Smooth muscle cell (in vitro differentiated cells): ENCODE results near the gene RDH12. TPM values are rescaled to one million over a fixed set of nuclear protein-coding genes. Genes with fewer than 3 reads are reported as not detected.

Experiments
- DNase-seq: peaks from one replicate; lab custom pipeline; 2025; ENCODE audit not compliant: unreplicated experiment; lab: John Stamatoyannopoulos, UW
- H2AFZ ChIP-seq: fragments of 200-600 bp; sonication (generic); 2 replicates; pipeline ENCODE4 v1.6.0; 2016; ENCODE audit warnings: antibody characterized with exemption, low read depth, mild to moderate bottlenecking
- H3F3A ChIP-seq: fragments of 200-600 bp; sonication (generic); 2 replicates; pipeline ENCODE4 v1.6.0; 2017; ENCODE audit warnings: antibody characterized with exemption, low read depth
- H3K27ac ChIP-seq: fragments of 200-600 bp; sonication (generic); 2 replicates; pipeline ENCODE4 v1.5.1; 2016; ENCODE audit warnings: low read depth, mild to moderate bottlenecking
- H3K27me3 ChIP-seq: fragments of 200-600 bp; sonication (generic); 2 replicates; pipeline ENCODE4 v1.6.1; 2016; ENCODE audit warnings: low read depth, mild to moderate bottlenecking
- H3K36me3 ChIP-seq: fragments of 200-600 bp; sonication (generic); 2 replicates; pipeline ENCODE4 v1.5.1; 2016; ENCODE audit warnings: low read depth
- H3K4me1 ChIP-seq: fragments of 200-600 bp; sonication (generic); 2 replicates; pipeline ENCODE4 v1.5.1; 2016; ENCODE audit warnings: low read depth
- H3K4me2 ChIP-seq: fragments of 200-600 bp; sonication (generic); 2 replicates; pipeline ENCODE4 v1.6.0; 2016; ENCODE audit warnings: mild to moderate bottlenecking
- H3K4me3 ChIP-seq: fragments of 200-600 bp; sonication (generic); 2 replicates; pipeline ENCODE4 v1.5.1; 2016; ENCODE audit warnings: mild to moderate bottlenecking
- H3K79me2 ChIP-seq: fragments of 200-600 bp; sonication (generic); 2 replicates; pipeline ENCODE4 v1.6.0; 2016; ENCODE audit warnings: low read depth, mild to moderate bottlenecking
- H3K9ac ChIP-seq: fragments of 200-600 bp; sonication (generic); 2 replicates; pipeline ENCODE4 v1.6.0; 2016; ENCODE audit warnings: low read depth
- H3K9me3 ChIP-seq: fragments of 200-600 bp; sonication (generic); replicated peaks from 2 replicates; pipeline ENCODE4 v1.5.1; 2016; ENCODE audit warnings: low read depth
- H4K20me1 ChIP-seq: fragments of 200-600 bp; sonication (generic); 2 replicates; pipeline ENCODE4 v1.6.0; 2016; ENCODE audit warnings: low read depth
- CTCF ChIP-seq: fragments of 200-600 bp; sonication (generic); IDR thresholded peaks from 2 replicates; pipeline ENCODE4 v1.5.1; 2017; ENCODE audit warnings: borderline replicate concordance, mild to moderate bottlenecking, antibody characterized with exemption; ENCODE audit not compliant: insufficient read depth, poor library complexity, severe bottlenecking
- WGBS: methylation state at CpG from one replicate; pipeline ENCODE4 v1.1.7; 2016; ENCODE audit warnings: low lambda C conversion rate; 5-methylcytosine and 5-hydroxymethylcytosine counted together
- polyA plus RNA-seq: library from polyadenylated mRNA; unstranded; fragments of >200 nt; fragmentation: Nextera tagmentation; extraction: Ambion mirVana; gene quantifications from 2 replicates; pipeline ENCODE4 v1.2.1, GENCODE V29; 2016
- total RNA-seq: library from RNA; depleted of rRNA; stranded (reverse); fragments of >200 nt; gene quantifications from 2 replicates; pipeline ENCODE4 v1.2.3, GENCODE V29; 2014

RDH12 gene
- total and polyA plus RNA-seq, 2 experiments from 2014 or later: 0.30 to 1.9 TPM

GRCh38 chr14:67765192-67765834 lies 63.6 kb downstream of the RDH12 start:
- DNase-seq: no peak
- Histone ChIP-seq H3K9me3 (no peaks in the 10 kb centered on the region), H3K4me3 (no peak overlapping the region), H2AFZ (no peak overlapping the region), H3K4me1 (no peaks in the 10 kb centered on the region), H3F3A (no peaks in the 10 kb centered on the region), H4K20me1 (no peaks in the 10 kb centered on the region), H3K27me3 (no peaks in the 10 kb centered on the region), H3K27ac (peak overlapping the region; percentile 41), H3K79me2 (no peaks in the 10 kb centered on the region), H3K9ac (no peak overlapping the region), H3K4me2 (no peak overlapping the region), H3K36me3 (peaks cover 9% of the 10 kb centered on the region)
- no peak for TF ChIP-seq CTCF
- WGBS: 85% methylated on average over 5 of the region's 5 CpGs

GRCh38 chr14:67766035-67766680 lies 64.5 kb downstream of the RDH12 start:
- no peaks in the 10 kb centered on the region for H3K9me3 ChIP-seq
- DNase-seq: no peak
- H3K4me2 ChIP-seq: no peak overlapping the region
- peaks cover 16% of the 10 kb centered on the region for H3K36me3 ChIP-seq
- TF ChIP-seq CTCF: no peak
- H3K27ac ChIP-seq: peak overlapping the region; percentile 30
- H3K27me3 ChIP-seq: no peaks in the 10 kb centered on the region
- no peaks in the 10 kb centered on the region for H3F3A ChIP-seq
- no peak overlapping the region for H3K9ac ChIP-seq
- H3K4me1 ChIP-seq: no peaks in the 10 kb centered on the region
- H2AFZ ChIP-seq: no peak overlapping the region
- H3K4me3 ChIP-seq: no peak overlapping the region
- H3K79me2 ChIP-seq: no peaks in the 10 kb centered on the region
- 98% methylated on average over 10 of the region's 10 CpGs for WGBS
- no peaks in the 10 kb centered on the region for H4K20me1 ChIP-seq

GRCh38 chr14:67768219-67768618 lies 66.5 kb downstream of the RDH12 start:
- Histone ChIP-seq H3K9ac (no peak overlapping the region), H3K36me3 (peaks cover 32% of the 10 kb centered on the region), H3K4me2 (no peak overlapping the region), H3K79me2 (no peaks in the 10 kb centered on the region), H4K20me1 (no peaks in the 10 kb centered on the region), H3K27me3 (no peaks in the 10 kb centered on the region), H3K4me3 (no peak overlapping the region), H3K4me1 (no peaks in the 10 kb centered on the region), H3K27ac (no peak overlapping the region), H2AFZ (no peak overlapping the region), H3K9me3 (no peaks in the 10 kb centered on the region), H3F3A (no peaks in the 10 kb centered on the region)
- no peak for TF ChIP-seq CTCF
- DNase-seq: no peak
- 94% methylated on average over 2 of the region's 2 CpGs for WGBS
